ENCODE measurements around the gene PPP1R12C. TPM values are rescaled to one million over a fixed set of nuclear protein-coding genes. Genes with fewer than 3 reads are reported as not detected.

PPP1R12C gene
- total RNA-seq, 1 experiment from 2014 or later: 79.9 TPM

DNA sequence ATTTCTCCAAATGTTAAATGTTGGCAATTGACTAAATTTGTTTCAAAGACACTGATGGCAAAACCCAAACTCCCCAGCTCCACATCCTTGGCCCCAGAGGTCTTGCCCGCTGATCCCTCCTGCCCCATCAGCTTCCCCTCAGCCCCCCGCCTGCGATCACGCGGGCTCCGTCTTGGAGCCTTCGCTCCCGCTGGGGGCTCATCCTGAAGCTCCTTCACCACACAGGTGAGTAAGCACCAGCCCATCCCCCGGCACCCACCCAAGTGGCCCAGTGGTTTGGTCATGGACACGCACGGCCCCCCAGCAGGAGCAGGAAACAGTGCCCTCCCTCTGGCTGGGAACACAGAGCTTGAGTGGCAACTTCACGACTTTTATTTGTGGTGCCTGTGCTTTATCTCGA lies 26.9 kb downstream of the PPP1R12C start:
- H2AK5ac ChIP-seq (ENCODE audit: insufficient read length, low read length): no peak overlapping the region
- no peak overlapping the region for H2BK20ac ChIP-seq (ENCODE audit: low read depth, low read length, poor library complexity, severe bottlenecking)
- H3K79me1 ChIP-seq (ENCODE audit: insufficient read depth, low read depth, low read length, poor library complexity, severe bottlenecking): no peaks in the 10 kb centered on the region
- H3K4me1 ChIP-seq (ENCODE audit: insufficient read depth, low read length): peaks cover 12% of the 10 kb centered on the region; the same call in 1 of the 2 replicates
- no peak for TF ChIP-seq CTCF (conservative IDR thresholded peaks at IDR 0.05)
- Mint-ChIP-seq H3K9me3 (no peaks in the 10 kb centered on the region), H3K27me3 (ENCODE audit: low read depth) (peaks cover 15% of the 10 kb centered on the region), H3K36me3 (ENCODE audit: insufficient read depth in 1 of 3, low read depth in 3 of 3) (peaks cover 13 to 27% (median 25%) of the 10 kb centered on the region in 3 experiments; a peak in 6 of 7 replicates), H3K4me3 (0 out of 5 replicates have a peak overlapping the region, but pooled peaks of 1 of the 2 experiments have one; percentile 7), H3K27ac (peak overlapping the region in 1 of 3 experiments; percentile 72; a peak in 1 of 7 replicates), H3K4me1 (peaks cover 32 to 44% of the 10 kb centered on the region in 2 experiments)
- H2BK120ac ChIP-seq (ENCODE audit: low read depth, low read length, poor library complexity, severe bottlenecking): no peak overlapping the region
- H2BK15ac ChIP-seq (ENCODE audit: low read depth, low read length): no peak overlapping the region
- no peaks in the 10 kb centered on the region for H3K27me3 ChIP-seq (ENCODE audit: insufficient read depth, low read length)
- H3K23me2 ChIP-seq (ENCODE audit: insufficient read length, low read depth, low read length, poor library complexity, severe bottlenecking): peaks cover 20% of the 10 kb centered on the region
- H3K18ac ChIP-seq (ENCODE audit: insufficient read length, low read depth, low read length): no peak overlapping the region
- WGBS (ENCODE audit: extremely low coverage, insufficient read length, low lambda C conversion rate): no CpG with 5 or more reads among the region's 13 CpGs
- no peaks in the 10 kb centered on the region for H3K9me3 ChIP-seq (ENCODE audit: control insufficient read depth, low read depth, low read length)
- H3K23ac ChIP-seq (ENCODE audit: insufficient read length, low read depth, low read length): no peak overlapping the region
- H2AFZ ChIP-seq (ENCODE audit: low read length): no peak overlapping the region
- H3K9ac ChIP-seq (ENCODE audit: extremely low read depth, insufficient read length, low read length): no peak overlapping the region
- no peak overlapping the region for H4K91ac ChIP-seq (ENCODE audit: insufficient read length, low read depth, low read length)
- no peak overlapping the region for H3K14ac ChIP-seq (ENCODE audit: insufficient read depth, low read length)
- DNase-seq: no peak
- H4K20me1 ChIP-seq (ENCODE audit: control insufficient read depth, insufficient read depth, insufficient read length): peaks cover 2% of the 10 kb centered on the region
- no peak overlapping the region for H2BK12ac ChIP-seq (ENCODE audit: insufficient read length, low read depth, low read length)
- no peak overlapping the region for H3T11ph ChIP-seq (ENCODE audit: low read length)
- no peak overlapping the region for H4K8ac ChIP-seq (replicated peaks; ENCODE audit: insufficient read length, low read depth, low read length)
- no peak overlapping the region for H3K56ac ChIP-seq (ENCODE audit: insufficient read length, low read depth, low read length)
- no peak overlapping the region for H3K27ac ChIP-seq (ENCODE audit: insufficient read length, low read depth, low read length)
- no peaks in the 10 kb centered on the region for H3K79me2 ChIP-seq (ENCODE audit: insufficient read depth, low read length)
- H3K4ac ChIP-seq (ENCODE audit: low read depth, low read length): no peak overlapping the region
- no peak overlapping the region for H2BK5ac ChIP-seq (ENCODE audit: insufficient read length, low read length)
- no peak overlapping the region for H4K5ac ChIP-seq (ENCODE audit: insufficient read length, low read depth, low read length)
- H3K4me2 ChIP-seq (ENCODE audit: insufficient read depth, insufficient read length, low read length): no peak overlapping the region

All from H9 (cell line).